ENCODE results near the gene PXDC1. TPM values are rescaled to one million over a fixed set of nuclear protein-coding genes. Genes with fewer than 3 reads are reported as not detected.

The PXDC1 gene
- total RNA-seq, 1 experiment from 2014 or later: 18.2 TPM

DNA sequence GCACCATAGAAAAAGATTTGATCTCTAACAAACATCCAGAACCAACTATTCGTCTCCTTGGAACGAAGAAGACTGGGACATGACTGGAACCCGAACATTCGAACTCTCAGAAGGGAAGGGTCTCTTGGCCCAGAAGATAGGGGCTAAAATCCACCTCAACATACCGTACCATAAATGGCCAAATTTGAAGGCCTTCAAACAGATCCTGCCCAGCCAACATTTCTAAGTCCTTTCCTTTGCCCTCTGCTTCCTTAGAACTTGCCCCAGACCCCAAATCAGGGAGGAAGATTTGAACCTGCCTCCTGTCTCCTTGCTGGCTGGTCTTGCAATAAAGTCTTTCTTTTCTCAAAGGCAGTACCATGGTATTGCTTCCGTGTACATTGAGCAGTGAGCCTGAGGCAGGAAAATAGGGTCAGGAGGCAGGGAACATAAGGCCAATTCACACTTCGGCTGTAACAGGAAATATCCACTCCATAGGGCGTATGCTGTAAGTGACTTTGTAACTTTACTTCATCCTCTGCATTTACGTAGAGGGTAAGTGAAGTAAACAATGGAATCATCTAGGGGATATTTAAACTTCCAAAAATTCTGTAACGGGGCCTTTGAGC lies 1.8 kb upstream of the PXDC1 start:
- Mint-ChIP-seq H3K4me1 (ENCODE audit: low read depth, unreplicated experiment) (peaks cover 9% of the 10 kb centered on the region), H3K9me3 (ENCODE audit: low read depth, unreplicated experiment) (no peaks in the 10 kb centered on the region), H3K27ac (ENCODE audit: unreplicated experiment) (no peak overlapping the region), H3K27me3 (ENCODE audit: unreplicated experiment) (no peaks in the 10 kb centered on the region), H3K36me3 (ENCODE audit: insufficient read depth, unreplicated experiment) (peaks cover 35% of the 10 kb centered on the region), H3K4me3 (ENCODE audit: low read depth, unreplicated experiment) (no peak overlapping the region)
- no peak for DNase-seq
- BruUV-seq (replicated peaks): TSS peak; percentile 70
- no peak for TF ChIP-seq CTCF (IDR thresholded peaks at IDR 0.05; ENCODE audit: unreplicated experiment)
- intact Hi-C loops (cut with micrococcal nuclease; ENCODE audit: unreplicated experiment): no loop called here
- CTCF ChIA-PET: interaction anchor here (0.6 kb wide), 1 partner anchor 350 kb away, joined by 4 read pairs; no protein-coding TSS in a partner anchor

DNA sequence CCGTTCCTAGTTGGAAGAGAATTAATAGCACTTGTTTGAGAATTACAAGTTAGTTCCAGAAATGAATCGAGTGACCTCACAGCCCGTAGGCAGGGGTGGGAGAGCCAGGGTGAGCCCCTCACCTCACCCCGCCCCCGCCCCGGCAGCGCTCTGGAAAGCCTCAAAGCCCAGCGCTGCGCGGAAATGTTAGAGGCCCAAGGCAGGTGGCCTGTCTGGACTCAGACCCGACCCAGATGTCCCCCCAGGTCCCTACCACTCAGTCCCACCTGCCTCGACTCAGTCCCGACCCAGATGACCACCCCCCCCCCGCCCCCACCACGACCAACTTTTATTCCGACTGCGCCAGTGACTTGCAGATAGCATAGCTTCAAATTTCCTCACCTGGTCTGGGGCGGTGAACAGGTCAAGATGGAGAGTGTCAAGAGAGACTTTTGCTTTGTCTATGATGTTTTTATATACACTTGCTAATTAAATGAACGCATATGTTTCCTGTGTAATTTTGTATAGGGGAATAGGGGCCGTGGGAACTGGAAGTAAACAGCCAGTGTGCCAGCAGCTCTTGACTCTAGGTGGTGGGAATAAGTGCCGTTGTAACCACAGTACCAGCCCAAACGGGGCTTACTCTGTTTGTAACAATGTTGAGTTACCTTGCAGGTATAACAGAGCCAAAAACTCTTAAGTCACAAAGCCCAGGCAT lies 1.2 kb upstream of the PXDC1 start:
- peaks cover 39% of the 10 kb centered on the region for H3K36me3 Mint-ChIP-seq (ENCODE audit: insufficient read depth, unreplicated experiment)
- peaks cover 15% of the 10 kb centered on the region for H3K4me1 Mint-ChIP-seq (ENCODE audit: low read depth, unreplicated experiment)
- BruUV-seq (replicated peaks): no TSS peak
- CTCF ChIA-PET: interaction anchor here (0.6 to 1.0 kb wide), 2 partner anchors 73 to 349 kb away, joined by 3 to 4 read pairs; no protein-coding TSS in a partner anchor
- intact Hi-C loops (cut with micrococcal nuclease; ENCODE audit: unreplicated experiment): no loop called here
- peak overlapping the region; percentile 85 for H3K4me3 Mint-ChIP-seq (ENCODE audit: low read depth, unreplicated experiment)
- no peak for TF ChIP-seq CTCF (IDR thresholded peaks at IDR 0.05; ENCODE audit: unreplicated experiment)
- H3K9me3 Mint-ChIP-seq (ENCODE audit: low read depth, unreplicated experiment): no peaks in the 10 kb centered on the region
- H3K27me3 Mint-ChIP-seq (ENCODE audit: unreplicated experiment): no peaks in the 10 kb centered on the region
- DNase-seq: no peak
- H3K27ac Mint-ChIP-seq (ENCODE audit: unreplicated experiment): no peak overlapping the region

DNA sequence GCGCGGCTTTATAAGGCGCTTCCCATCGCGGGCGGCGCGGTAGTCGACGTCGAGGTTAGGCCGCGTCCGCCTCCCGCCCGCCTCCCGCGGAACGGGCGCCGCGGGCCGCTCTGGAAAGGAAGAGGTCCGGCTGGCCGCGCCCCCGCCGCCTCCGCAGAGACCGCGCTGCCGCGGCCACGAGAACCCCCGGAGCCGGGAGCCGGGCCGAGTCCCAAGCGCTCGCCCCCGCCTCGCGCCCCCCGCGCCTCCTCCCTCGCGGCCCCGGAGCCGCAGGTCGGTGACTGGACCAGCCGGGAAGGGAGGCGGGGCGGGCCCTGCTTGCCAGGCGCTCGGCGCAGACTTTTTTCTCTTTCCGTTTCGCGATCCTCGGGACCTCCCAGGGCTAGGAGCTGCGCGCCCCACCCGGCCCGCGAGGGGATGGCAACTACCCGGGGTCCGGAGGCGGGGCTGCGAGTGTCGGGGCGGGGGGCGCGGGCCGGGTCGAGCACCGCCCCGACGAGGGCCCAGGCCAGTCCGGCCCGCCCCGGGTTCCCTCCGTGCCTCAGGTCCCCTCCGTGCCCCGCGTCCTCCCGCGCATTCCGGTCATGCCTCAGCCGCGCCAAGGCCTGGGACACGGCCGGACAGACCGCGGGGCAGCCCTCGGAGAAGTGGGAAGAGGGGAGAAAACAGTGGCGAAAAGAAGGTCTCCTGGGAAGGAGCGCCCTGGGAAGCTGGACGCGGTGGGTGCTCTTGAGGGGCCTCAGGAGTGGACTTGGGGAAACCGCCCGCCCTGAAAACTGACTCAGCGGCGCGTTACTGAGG lies 417 bp upstream of the PXDC1 start:
- intact Hi-C loops (cut with micrococcal nuclease; ENCODE audit: unreplicated experiment): no loop called here
- CTCF ChIA-PET: interaction anchor here (1.0 kb wide), 1 partner anchor 74 kb away, joined by 3 read pairs; no protein-coding TSS in a partner anchor
- peak overlapping the region; percentile 85 for H3K4me3 Mint-ChIP-seq (ENCODE audit: low read depth, unreplicated experiment)
- no peaks in the 10 kb centered on the region for H3K9me3 Mint-ChIP-seq (ENCODE audit: low read depth, unreplicated experiment)
- BruUV-seq (replicated peaks): no TSS peak
- H3K36me3 Mint-ChIP-seq (ENCODE audit: insufficient read depth, unreplicated experiment): peaks cover 45% of the 10 kb centered on the region
- no peak overlapping the region for H3K27ac Mint-ChIP-seq (ENCODE audit: unreplicated experiment)
- peaks cover 22% of the 10 kb centered on the region for H3K4me1 Mint-ChIP-seq (ENCODE audit: low read depth, unreplicated experiment)
- peak; percentile 86 for DNase-seq
- H3K27me3 Mint-ChIP-seq (ENCODE audit: unreplicated experiment): no peaks in the 10 kb centered on the region
- peak; percentile 21 for TF ChIP-seq CTCF (IDR thresholded peaks at IDR 0.05; ENCODE audit: unreplicated experiment)

DNA sequence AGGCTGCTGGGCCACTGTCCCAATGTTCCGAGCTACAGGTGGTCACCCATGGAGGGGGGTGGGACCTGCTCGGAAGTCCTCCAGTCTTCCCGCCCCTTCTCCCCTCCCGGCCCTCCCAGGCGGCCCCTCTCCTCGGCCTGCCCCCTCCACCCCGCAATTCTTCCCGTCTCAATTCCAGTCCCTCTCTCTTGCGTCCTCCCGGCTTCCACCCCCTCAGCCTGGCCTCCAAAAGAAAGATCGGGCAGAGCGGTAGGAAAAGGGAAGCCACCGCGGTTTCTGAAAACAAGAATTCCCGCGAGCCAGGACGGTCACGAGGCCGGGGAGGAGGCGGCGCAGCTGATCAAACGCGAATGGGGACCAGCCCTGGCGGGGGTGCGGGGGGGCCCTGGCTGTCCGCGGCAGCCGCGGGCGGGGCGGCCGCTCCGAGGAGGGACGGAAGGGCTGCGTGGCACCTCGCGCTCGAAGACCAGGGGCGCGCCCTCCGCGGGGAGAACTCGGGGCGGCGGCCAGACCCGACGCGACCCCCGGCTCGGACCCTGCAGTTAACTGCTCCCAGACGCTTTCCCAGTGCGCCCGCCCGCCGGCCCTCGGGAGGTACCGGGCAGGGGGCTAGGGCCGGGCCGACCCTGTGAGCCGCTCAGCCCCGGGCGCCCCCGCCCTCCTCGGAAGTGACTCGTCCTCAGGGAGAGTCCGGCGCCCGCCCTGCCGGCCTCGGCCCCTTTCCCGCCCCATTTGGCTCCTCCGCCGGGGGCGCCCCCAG lies 1.0 kb downstream of the PXDC1 start:
- H3K36me3 Mint-ChIP-seq (ENCODE audit: insufficient read depth, unreplicated experiment): peaks cover 55% of the 10 kb centered on the region
- TF ChIP-seq CTCF (IDR thresholded peaks at IDR 0.05; ENCODE audit: unreplicated experiment): no peak
- BruUV-seq (replicated peaks): no TSS peak
- intact Hi-C loops (cut with micrococcal nuclease; ENCODE audit: unreplicated experiment): no loop called here
- H3K27ac Mint-ChIP-seq (ENCODE audit: unreplicated experiment): peak overlapping the region; percentile 89
- H3K4me1 Mint-ChIP-seq (ENCODE audit: low read depth, unreplicated experiment): peaks cover 34% of the 10 kb centered on the region
- CTCF ChIA-PET: interaction anchor here (1.1 to 2.5 kb wide), 6 partner anchors 47 to 228 kb away, joined by 4 to 14 read pairs (median 5); partner anchors contain the start of gene FAM50B
- H3K4me3 Mint-ChIP-seq (ENCODE audit: low read depth, unreplicated experiment): peak overlapping the region; percentile 85
- DNase-seq: peak; percentile 66
- no peaks in the 10 kb centered on the region for H3K9me3 Mint-ChIP-seq (ENCODE audit: low read depth, unreplicated experiment)
- no peaks in the 10 kb centered on the region for H3K27me3 Mint-ChIP-seq (ENCODE audit: unreplicated experiment)

Measured in Calu3 (cell line).